MM.1S (cell line): ENCODE data around the gene RTF1.

Experiments used
- EZH2 ChIP-seq: fragments of 300-600 bp; sonication (generic); optimal IDR thresholded peaks from 2 replicates; pipeline ENCODE3; 2017; ENCODE audit warnings: low read depth, mild to moderate bottlenecking, antibody characterized with exemption, low read length, mixed read lengths
- TF ChIP-seq, protein P1 (sequence below): fragments of 300-600 bp; sonication (generic); IDR thresholded peaks from 2 replicates; pipeline ENCODE4 v1.5.1; 2016; ENCODE audit warnings: antibody characterized with exemption, low read length, mixed read lengths

DNA sequence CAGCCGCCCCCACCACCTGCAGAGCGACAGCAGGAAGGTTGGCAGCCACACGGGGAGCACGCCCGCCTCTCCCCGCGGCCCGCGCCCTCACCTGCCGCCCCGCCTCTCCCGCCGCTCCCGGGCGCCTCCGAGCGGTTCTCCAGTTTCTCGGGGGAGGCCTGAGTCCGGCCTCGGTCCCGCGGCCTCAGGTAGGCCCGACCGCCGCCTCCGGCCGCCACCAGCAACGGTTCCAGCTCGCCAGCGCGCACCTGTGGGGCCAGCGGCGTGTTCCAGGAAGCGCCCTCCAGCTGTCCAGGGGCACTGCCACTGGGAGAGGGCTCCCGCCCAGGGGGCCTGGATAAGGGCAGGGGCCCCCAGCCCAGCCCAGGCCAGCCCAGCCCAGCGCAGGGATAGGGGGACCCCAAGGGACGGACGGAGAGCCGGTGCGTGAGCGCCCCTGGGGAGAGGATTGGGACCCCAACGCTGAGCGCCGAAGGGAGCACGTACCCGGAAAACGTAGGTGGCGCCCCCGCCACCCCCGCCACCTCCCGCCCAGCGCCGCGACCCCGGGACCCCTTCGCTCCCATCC is 94.5 kb downstream of the RTF1 start:
- TF ChIP-seq, protein P1, sequence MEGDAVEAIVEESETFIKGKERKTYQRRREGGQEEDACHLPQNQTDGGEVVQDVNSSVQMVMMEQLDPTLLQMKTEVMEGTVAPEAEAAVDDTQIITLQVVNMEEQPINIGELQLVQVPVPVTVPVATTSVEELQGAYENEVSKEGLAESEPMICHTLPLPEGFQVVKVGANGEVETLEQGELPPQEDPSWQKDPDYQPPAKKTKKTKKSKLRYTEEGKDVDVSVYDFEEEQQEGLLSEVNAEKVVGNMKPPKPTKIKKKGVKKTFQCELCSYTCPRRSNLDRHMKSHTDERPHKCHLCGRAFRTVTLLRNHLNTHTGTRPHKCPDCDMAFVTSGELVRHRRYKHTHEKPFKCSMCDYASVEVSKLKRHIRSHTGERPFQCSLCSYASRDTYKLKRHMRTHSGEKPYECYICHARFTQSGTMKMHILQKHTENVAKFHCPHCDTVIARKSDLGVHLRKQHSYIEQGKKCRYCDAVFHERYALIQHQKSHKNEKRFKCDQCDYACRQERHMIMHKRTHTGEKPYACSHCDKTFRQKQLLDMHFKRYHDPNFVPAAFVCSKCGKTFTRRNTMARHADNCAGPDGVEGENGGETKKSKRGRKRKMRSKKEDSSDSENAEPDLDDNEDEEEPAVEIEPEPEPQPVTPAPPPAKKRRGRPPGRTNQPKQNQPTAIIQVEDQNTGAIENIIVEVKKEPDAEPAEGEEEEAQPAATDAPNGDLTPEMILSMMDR = no peak
- no peak for TF ChIP-seq EZH2
